ENCODE data around the gene FBP2. TPM values are rescaled to one million over a fixed set of nuclear protein-coding genes. Genes with fewer than 3 reads are reported as not detected.

FBP2 gene
- total and polyA plus RNA-seq, 11 donors, result 0.30 TPM; not detected in 10

DNA sequence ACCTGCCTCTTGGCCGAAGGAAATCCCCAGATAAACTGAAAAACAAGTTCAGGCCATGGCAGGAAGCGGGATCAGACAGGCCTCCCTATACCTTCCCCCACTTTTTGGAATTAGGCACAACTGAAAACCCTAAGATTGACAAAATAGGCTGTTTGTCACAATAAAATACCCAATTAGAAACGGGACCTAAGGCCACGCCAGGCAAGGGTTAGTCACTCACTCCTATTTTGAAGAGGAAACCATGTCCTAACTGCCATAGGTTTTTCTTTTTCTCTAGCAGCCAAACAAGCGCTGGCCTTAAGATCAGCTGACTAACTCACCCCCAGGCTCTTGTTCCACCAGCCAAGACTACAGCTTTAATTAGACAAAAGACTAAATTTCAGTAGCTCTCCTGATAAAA, 11.9 kb downstream of the FBP2 start:
- TF ChIP-seq CTCF (IDR thresholded peaks at IDR 0.05) (no peak), POLR2A (IDR thresholded peaks at IDR 0.05) (no peak)

DNA sequence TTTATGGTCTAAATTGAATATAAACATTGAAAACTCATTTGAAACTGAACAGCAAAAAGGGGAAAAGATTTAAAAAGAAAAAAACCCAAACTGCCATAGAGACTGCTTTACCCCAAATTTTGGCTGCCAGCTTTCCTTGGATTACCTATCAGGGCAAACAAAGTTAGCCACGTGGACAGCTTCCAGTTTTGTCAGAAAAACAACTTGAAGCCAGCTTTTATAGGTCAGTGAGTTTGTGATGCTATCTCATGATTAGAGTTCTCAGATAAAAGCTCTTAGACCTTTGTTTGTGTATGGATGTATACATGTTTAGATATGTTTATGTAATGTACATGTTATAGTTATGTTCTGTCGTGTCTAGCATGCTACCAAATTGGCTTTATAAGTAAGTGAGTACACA, 16.1 kb downstream of the FBP2 start:
- no peak overlapping the region for H3K27ac ChIP-seq
- H3K4me1 ChIP-seq, result no peaks in the 10 kb centered on the region
- no peaks in the 10 kb centered on the region for H3K36me3 ChIP-seq
- WGBS, 4 donors, result 42 to 48% (median 47%) methylated on average over 2 of the region's 2 CpGs
- no peak for TF ChIP-seq CTCF (IDR thresholded peaks at IDR 0.05)
- TF ChIP-seq POLR2A (IDR thresholded peaks at IDR 0.05), result no peak
- H3K9me3 ChIP-seq, result no peaks in the 10 kb centered on the region
- H3K27me3 ChIP-seq, result peaks cover 0 to 4% (median 0%) of the 10 kb centered on the region in 9 donors
- intact Hi-C loops (cut with DNase I), result no loop called here
- no peak overlapping the region for H3K4me3 ChIP-seq
- DNase-seq (no peak), ATAC-seq (no peak)

More for the DNA sequence above, 11.9 kb downstream of the FBP2 start:
- intact Hi-C loops (cut with DNase I), result loop anchor here in 1 of 10 donors (10.0 kb wide), 1 partner anchor 57 kb away; no protein-coding TSS in a partner anchor
- no peak overlapping the region for H3K4me3 ChIP-seq
- H3K27me3 ChIP-seq, result no peaks in the 10 kb centered on the region
- H3K4me1 ChIP-seq, result no peaks in the 10 kb centered on the region
- H3K36me3 ChIP-seq, result no peaks in the 10 kb centered on the region
- no peaks in the 10 kb centered on the region for H3K9me3 ChIP-seq
- no peak overlapping the region for H3K27ac ChIP-seq
- 87 to 93% (median 92%) methylated on average over 5 of the region's 5 CpGs for WGBS, 4 donors
- no peak for ATAC-seq
- no peak for DNase-seq

- no peak overlapping the region for H3K27ac ChIP-seq
- intact Hi-C loops (cut with DNase I), result no loop called here
- ATAC-seq, result no peak
These were observed 16.6 kb downstream of the FBP2 start for GRCh38 chr9:94577036-94577435.

GRCh38 chr9:94576131-94576530, 17.5 kb downstream of the FBP2 start:
- intact Hi-C loops (cut with DNase I), result no loop called here
- no peak overlapping the region for H3K4me3 ChIP-seq
- 63 to 76% (median 75%) methylated on average over 2 of the region's 2 CpGs for WGBS, 4 donors
- DNase-seq (no peak), ATAC-seq (no peak)
- TF ChIP-seq POLR2A (IDR thresholded peaks at IDR 0.05), result no peak
- H3K9me3 ChIP-seq, result no peaks in the 10 kb centered on the region
- H3K27ac ChIP-seq, result no peak overlapping the region
- H3K27me3 ChIP-seq, result peaks cover 0 to 4% (median 0%) of the 10 kb centered on the region in 9 donors
- no peaks in the 10 kb centered on the region for H3K36me3 ChIP-seq
- no peaks in the 10 kb centered on the region for H3K4me1 ChIP-seq

More at GRCh38 chr9:94577036-94577435, 16.6 kb downstream of the FBP2 start:
- no peak for TF ChIP-seq POLR2A (IDR thresholded peaks at IDR 0.05)
- no peak for TF ChIP-seq CTCF (IDR thresholded peaks at IDR 0.05)
- peaks cover 0 to 4% (median 0%) of the 10 kb centered on the region in 9 donors for H3K27me3 ChIP-seq
- no peak overlapping the region for H3K4me3 ChIP-seq
- H3K9me3 ChIP-seq, result no peaks in the 10 kb centered on the region
- H3K36me3 ChIP-seq, result no peaks in the 10 kb centered on the region
- 0 to 29% (median 15%) methylated on average over 1 of the region's 1 CpG for WGBS, 4 donors
- H3K4me1 ChIP-seq, result no peaks in the 10 kb centered on the region
- DNase-seq, result no peak
